Common myeloid progenitor, CD34-positive (primary cell): ENCODE results near the gene SLC26A8.

Experiments
- CTCF ChIA-PET: fragments of 350-600 bp; sonication (Branson Sonifier 250); formaldehyde crosslinking; loops from one replicate; lab custom pipeline; 2021; ENCODE audit warnings: antibody characterized with exemption; lab: Charles Lee
- POLR2A ChIA-PET: fragments of 350-600 bp; sonication (Branson Sonifier 250); formaldehyde crosslinking; loops from one replicate; lab custom pipeline; 2021; ENCODE audit warnings: antibody characterized with exemption; lab: Charles Lee
- DNase-seq, 3 donors: peaks; one replicate each; pipeline versions ENCODE4 v3.0.0 to v3.0.0-alpha.2; 2013
- H3K27ac ChIP-seq, 2 experiments: 1 replicate in 1 of 2; 2 replicates in 1 of 2; pipeline ENCODE4 v1.7.0; 2013; ENCODE audit warnings: inconsistent platforms in 2 of 2, low read length in 2 of 2, mild to moderate bottlenecking in 2 of 2, low read depth in 1 of 2, moderate library complexity in 1 of 2; ENCODE audit not compliant: severe bottlenecking in 2 of 2, insufficient read depth in 1 of 2, poor library complexity in 1 of 2
- H3K27me3 ChIP-seq, 5 experiments: replicated peaks in 2 of 5; 1 replicate in 3 of 5; 2 replicates in 2 of 5; pipeline versions ENCODE4 v1.6.1 to v1.7.0; 2013; ENCODE audit warnings: low read length in 4 of 5, mild to moderate bottlenecking in 2 of 5, moderate library complexity in 2 of 5, inconsistent platforms in 1 of 5; ENCODE audit not compliant: insufficient read depth in 5 of 5, control insufficient read depth in 4 of 5
- H3K36me3 ChIP-seq, 4 experiments: 1 replicate in 2 of 4; 2 replicates in 2 of 4; pipeline versions ENCODE4 v1.6.1 to v1.7.0; 2013; ENCODE audit warnings: low read length in 3 of 4, control low read depth in 1 of 4, mild to moderate bottlenecking in 1 of 4; ENCODE audit not compliant: control insufficient read depth in 4 of 4, insufficient read depth in 4 of 4
- H3K4me1 ChIP-seq, 4 experiments: 1 replicate in 3 of 4; 2 replicates in 1 of 4; pipeline versions ENCODE4 v1.6.1 to v1.7.1; 2013; ENCODE audit warnings: low read length in 3 of 4, mild to moderate bottlenecking in 3 of 4, control low read depth in 1 of 4, inconsistent platforms in 1 of 4, moderate library complexity in 1 of 4; ENCODE audit not compliant: control insufficient read depth in 4 of 4, insufficient read depth in 4 of 4; ENCODE audit errors: control extremely low read depth in 1 of 4
- H3K4me3 ChIP-seq, 7 experiments: 1 replicate in 4 of 7; 2 replicates in 3 of 7; pipeline versions ENCODE4 v1.5.1 to v1.7.0; 2013; ENCODE audit warnings: mild to moderate bottlenecking in 7 of 7, low read length in 6 of 7, moderate library complexity in 6 of 7, inconsistent platforms in 2 of 7, low read depth in 2 of 7, control low read depth in 1 of 7; ENCODE audit not compliant: insufficient read depth in 4 of 7, control insufficient read depth in 1 of 7; ENCODE audit errors: extremely low read depth in 1 of 7
- H3K9me3 ChIP-seq, 5 experiments: 1 replicate in 4 of 5; 2 replicates in 1 of 5; pipeline versions ENCODE4 v1.6.1 to v1.7.1; 2013; ENCODE audit warnings: low read length in 4 of 5, mild to moderate bottlenecking in 2 of 5, inconsistent platforms in 1 of 5, low read depth in 1 of 5, moderate library complexity in 1 of 5; ENCODE audit not compliant: control insufficient read depth in 4 of 5, insufficient read depth in 2 of 5; ENCODE audit errors: control extremely low read depth in 1 of 5
- WGBS: methylation state at CpG from one replicate; pipeline ENCODE4 v1.1.5; 2013; ENCODE audit not compliant: insufficient coverage; 5-methylcytosine and 5-hydroxymethylcytosine counted together

SLC26A8 gene

GRCh38 chr6:35973670-35974222, 50.7 kb downstream of the SLC26A8 start:
- WGBS, result 89% methylated on average over 9 of the region's 9 CpGs
- H3K4me1 ChIP-seq, result no peaks in the 10 kb centered on the region
- DNase-seq, result no peak
- H3K27me3 ChIP-seq, result no peaks in the 10 kb centered on the region
- ChIA-PET POLR2A (no interaction called here), CTCF (interaction anchor here (0.6 kb wide), 1 partner anchor 18 kb away, joined by 3 read pairs; no protein-coding TSS in a partner anchor)
- no peak overlapping the region for H3K27ac ChIP-seq
- no peaks in the 10 kb centered on the region for H3K36me3 ChIP-seq
- H3K4me3 ChIP-seq, result no peak overlapping the region
- no peaks in the 10 kb centered on the region for H3K9me3 ChIP-seq

- CTCF ChIA-PET, result interaction anchor here (0.6 kb wide), 1 partner anchor 17 kb away, joined by 3 read pairs; no protein-coding TSS in a partner anchor
These were observed 51.7 kb downstream of the SLC26A8 start for GRCh38 chr6:35972471-35973367.

GRCh38 chr6:35970181-35970580, 54.3 kb downstream of the SLC26A8 start:
- Histone ChIP-seq H3K9me3 (no peaks in the 10 kb centered on the region), H3K36me3 (no peaks in the 10 kb centered on the region), H3K27me3 (no peaks in the 10 kb centered on the region), H3K4me3 (no peak overlapping the region), H3K4me1 (no peaks in the 10 kb centered on the region), H3K27ac (no peak overlapping the region)
- DNase-seq, result no peak
- WGBS, result 100% methylated on average over 2 of the region's 4 CpGs
- ChIA-PET POLR2A (no interaction called here), CTCF (no interaction called here)

More at GRCh38 chr6:35972471-35973367, 51.7 kb downstream of the SLC26A8 start:
- POLR2A ChIA-PET, result no interaction called here
- Histone ChIP-seq H3K27ac (no peak overlapping the region), H3K9me3 (no peaks in the 10 kb centered on the region), H3K4me1 (no peaks in the 10 kb centered on the region), H3K4me3 (no peak overlapping the region), H3K36me3 (no peaks in the 10 kb centered on the region), H3K27me3 (no peaks in the 10 kb centered on the region)
- DNase-seq, result no peak
- WGBS, result 100% methylated on average over 5 of the region's 7 CpGs

GRCh38 chr6:35969646-35970045, 54.8 kb downstream of the SLC26A8 start:
- DNase-seq, result no peak
- ChIA-PET CTCF (interaction anchor here (1.1 kb wide), 1 partner anchor 9 kb away, joined by 3 read pairs; no protein-coding TSS in a partner anchor), POLR2A (interaction anchor here (0.6 kb wide), 1 partner anchor 133 kb away, joined by 3 read pairs; no protein-coding TSS in a partner anchor)
- Histone ChIP-seq H3K9me3 (no peaks in the 10 kb centered on the region), H3K4me3 (no peak overlapping the region), H3K4me1 (no peaks in the 10 kb centered on the region), H3K27ac (no peak overlapping the region), H3K27me3 (no peaks in the 10 kb centered on the region), H3K36me3 (no peaks in the 10 kb centered on the region)

- no peaks in the 10 kb centered on the region for H3K36me3 ChIP-seq
- DNase-seq, result no peak
- CTCF ChIA-PET, result interaction anchor here (1.1 kb wide), 1 partner anchor 9 kb away, joined by 3 read pairs; no protein-coding TSS in a partner anchor
- H3K27me3 ChIP-seq, result no peaks in the 10 kb centered on the region
- no peak overlapping the region for H3K4me3 ChIP-seq
- WGBS, result 95% methylated on average over 3 of the region's 4 CpGs
- H3K9me3 ChIP-seq, result no peaks in the 10 kb centered on the region
- no peak overlapping the region for H3K27ac ChIP-seq
- POLR2A ChIA-PET, result no interaction called here
- H3K4me1 ChIP-seq, result no peaks in the 10 kb centered on the region
These were observed 55.6 kb downstream of the SLC26A8 start for GRCh38 chr6:35968821-35969220.

- Histone ChIP-seq H3K4me3 (no peak overlapping the region), H3K4me1 (no peaks in the 10 kb centered on the region), H3K9me3 (no peaks in the 10 kb centered on the region), H3K27me3 (no peaks in the 10 kb centered on the region), H3K36me3 (no peaks in the 10 kb centered on the region), H3K27ac (no peak overlapping the region)
- 100% methylated on average over 2 of the region's 4 CpGs for WGBS
- ChIA-PET CTCF (no interaction called here), POLR2A (no interaction called here)
- no peak for DNase-seq
These were observed 57.2 kb downstream of the SLC26A8 start for GRCh38 chr6:35967076-35967774.
